ENCODE data around the gene ABTB2. TPM values are rescaled to one million over a fixed set of nuclear protein-coding genes. Genes with fewer than 3 reads are reported as not detected.
"Not testable (repeated sequence)": the region's sequence is repeated elsewhere in the genome, so short reads cannot be mapped to it uniquely, and the experiment has no call there.

Gene ABTB2
- total RNA-seq, 1 experiment from 2014 or later, result 3.6 TPM

DNA sequence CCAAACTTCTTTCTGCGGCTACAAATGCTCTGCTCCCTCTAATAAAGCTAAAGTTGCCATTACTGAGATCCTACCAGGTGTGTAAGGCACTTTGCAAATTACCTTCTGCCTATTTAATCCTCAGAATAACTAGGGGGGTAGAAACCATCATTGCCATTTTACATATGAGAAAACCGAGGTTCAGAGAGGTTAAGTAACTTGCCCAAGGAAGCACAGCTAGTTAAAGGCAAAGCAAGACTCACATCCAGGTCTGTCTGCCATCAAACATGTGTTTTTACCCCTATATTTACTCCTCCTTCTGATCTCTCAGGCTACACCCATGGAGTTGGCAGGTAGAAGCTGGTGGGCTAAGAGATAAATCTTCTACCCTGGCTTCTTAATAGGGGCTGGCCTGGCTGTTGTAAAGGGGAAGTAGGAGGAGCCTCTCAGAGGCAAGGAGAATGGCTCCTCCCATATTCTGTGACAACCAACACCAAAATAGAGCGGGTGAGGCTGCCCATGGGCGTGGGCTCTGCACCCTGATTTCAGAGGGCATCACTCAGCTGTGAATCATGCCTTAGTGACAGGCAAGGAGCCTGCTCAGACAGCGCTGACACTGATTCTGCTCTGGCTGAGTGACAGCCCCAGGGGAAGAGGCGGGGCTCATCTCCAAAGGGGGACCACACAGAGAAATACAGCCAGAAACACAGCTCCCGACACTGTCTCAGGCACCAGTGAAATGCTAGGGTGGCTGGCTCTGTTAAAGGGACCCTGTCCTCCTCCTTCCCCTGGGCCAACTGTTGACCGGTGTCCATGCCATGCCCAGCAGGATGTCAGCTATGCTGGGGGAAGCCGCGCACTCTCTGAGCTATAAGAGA lies 106.8 kb downstream of the ABTB2 start:
- POLR2A ChIA-PET, result no interaction called here
- intact Hi-C loops (cut with micrococcal nuclease; ENCODE audit: unreplicated experiment), result no loop called here
- no peaks in the 10 kb centered on the region for H3K27me3 ChIP-seq (replicated peaks; ENCODE audit: control insufficient read depth, insufficient read depth, low read length)
- BruUV-seq (replicated peaks), result no TSS peak
- DNase-seq, result no peak
- peaks cover 14% of the 10 kb centered on the region for H3K4me1 ChIP-seq
- H3K4me3 ChIP-seq (ENCODE audit: low read depth, low read length), result no peak overlapping the region
- H3K9me3 Mint-ChIP-seq (ENCODE audit: unreplicated experiment), result no peaks in the 10 kb centered on the region
- H3K36me3 Mint-ChIP-seq (ENCODE audit: insufficient read depth, unreplicated experiment), result peaks cover 7% of the 10 kb centered on the region
- H3K9me3 ChIP-seq, result no peaks in the 10 kb centered on the region
- H3K36me3 ChIP-seq (ENCODE audit: control insufficient read depth, insufficient read depth, low read length), result no peaks in the 10 kb centered on the region
- CTCF ChIA-PET, result interaction anchor here (1.3 kb wide), 1 partner anchor 77 kb away, joined by 4 read pairs; no protein-coding TSS in a partner anchor
- no peak for TF ChIP-seq CTCF (IDR thresholded peaks at IDR 0.05; ENCODE audit: insufficient read depth in 1 of 2, low read depth in 1 of 2, low read length in 1 of 2, severe bottlenecking in 1 of 2, unreplicated experiment in 1 of 2)
- no peak overlapping the region for H3K4me3 Mint-ChIP-seq (ENCODE audit: unreplicated experiment)
- H3K4me1 Mint-ChIP-seq (ENCODE audit: low read depth, unreplicated experiment), result no peaks in the 10 kb centered on the region
- H3K27me3 Mint-ChIP-seq (ENCODE audit: insufficient read depth, unreplicated experiment), result no peaks in the 10 kb centered on the region
- H3K27ac Mint-ChIP-seq (ENCODE audit: unreplicated experiment), result no peak overlapping the region

GRCh38 chr11:34250211-34250610 lies 107.6 kb downstream of the ABTB2 start:
- no peak overlapping the region for H3K27ac Mint-ChIP-seq (ENCODE audit: unreplicated experiment)
- Histone ChIP-seq H3K4me1 (peaks cover 22% of the 10 kb centered on the region), H3K27me3 (replicated peaks; ENCODE audit: control insufficient read depth, insufficient read depth, low read length) (no peaks in the 10 kb centered on the region), H3K36me3 (ENCODE audit: control insufficient read depth, insufficient read depth, low read length) (no peaks in the 10 kb centered on the region), H3K4me3 (ENCODE audit: low read depth, low read length) (no peak overlapping the region), H3K9me3 (no peaks in the 10 kb centered on the region)
- intact Hi-C loops (cut with micrococcal nuclease; ENCODE audit: unreplicated experiment), result no loop called here
- no peak for DNase-seq
- H3K9me3 Mint-ChIP-seq (ENCODE audit: unreplicated experiment), result no peaks in the 10 kb centered on the region
- BruUV-seq (replicated peaks), result no TSS peak
- H3K27me3 Mint-ChIP-seq (ENCODE audit: insufficient read depth, unreplicated experiment), result no peaks in the 10 kb centered on the region
- ChIA-PET CTCF (interaction anchor here (1.3 kb wide), 1 partner anchor 76 kb away, joined by 4 read pairs; no protein-coding TSS in a partner anchor), POLR2A (no interaction called here)
- no peaks in the 10 kb centered on the region for H3K4me1 Mint-ChIP-seq (ENCODE audit: low read depth, unreplicated experiment)
- H3K4me3 Mint-ChIP-seq (ENCODE audit: unreplicated experiment), result no peak overlapping the region
- TF ChIP-seq CTCF (IDR thresholded peaks at IDR 0.05; ENCODE audit: insufficient read depth in 1 of 2, low read depth in 1 of 2, low read length in 1 of 2, severe bottlenecking in 1 of 2, unreplicated experiment in 1 of 2), result no peak
- H3K36me3 Mint-ChIP-seq (ENCODE audit: insufficient read depth, unreplicated experiment), result peaks cover 8% of the 10 kb centered on the region

DNA sequence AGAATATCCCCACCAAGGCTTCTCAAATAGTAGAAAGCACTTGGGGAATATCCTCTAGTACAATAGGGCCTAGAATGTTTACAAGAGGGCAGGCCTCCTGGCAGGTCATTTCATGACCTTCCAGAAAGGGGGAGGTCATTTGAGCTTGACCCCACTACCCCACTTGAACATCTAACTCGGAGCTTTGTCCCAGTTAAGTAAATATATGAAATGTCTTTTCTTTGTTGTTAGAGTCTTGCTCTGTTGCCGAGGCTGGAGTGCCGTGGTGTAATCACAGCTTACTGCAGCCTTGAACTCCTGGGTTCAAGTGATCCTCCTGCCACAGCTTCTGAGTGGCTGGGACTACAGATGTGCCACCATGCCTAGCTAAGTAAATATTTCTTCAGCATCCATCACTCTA lies 108.4 kb downstream of the ABTB2 start:
- no TSS peak for BruUV-seq (replicated peaks)
- no peak overlapping the region for H3K27ac Mint-ChIP-seq (ENCODE audit: unreplicated experiment)

DNA sequence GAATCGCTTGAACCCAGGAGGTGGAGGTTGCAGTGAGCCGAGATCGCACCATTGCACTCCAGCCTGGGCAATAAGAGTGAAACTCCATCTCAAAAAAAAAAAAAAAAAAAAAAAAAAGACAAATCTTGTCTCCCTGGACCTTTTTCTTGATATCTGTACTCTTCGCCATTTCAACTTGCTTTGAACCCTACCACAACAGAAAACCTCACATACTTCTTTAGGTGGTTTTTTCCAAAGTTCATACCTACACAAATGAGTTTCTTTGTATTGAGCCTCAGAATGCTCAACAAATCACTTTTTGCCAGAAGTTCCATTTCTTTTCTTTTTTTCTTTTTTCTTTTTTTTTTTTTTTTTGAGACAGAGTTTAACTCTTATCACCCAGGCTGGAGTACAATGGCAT lies 111.3 kb downstream of the ABTB2 start:
- CTCF ChIA-PET; H3K36me3 ChIP-seq (ENCODE audit: control insufficient read depth, insufficient read depth, low read length); H3K4me1 Mint-ChIP-seq (ENCODE audit: low read depth, unreplicated experiment); BruUV-seq (replicated peaks); H3K9me3 ChIP-seq; H3K27me3 Mint-ChIP-seq (ENCODE audit: insufficient read depth, unreplicated experiment); POLR2A ChIA-PET; DNase-seq; intact Hi-C loops (cut with micrococcal nuclease; ENCODE audit: unreplicated experiment); H3K9me3 Mint-ChIP-seq (ENCODE audit: unreplicated experiment); H3K27ac Mint-ChIP-seq (ENCODE audit: unreplicated experiment); H3K4me3 Mint-ChIP-seq (ENCODE audit: unreplicated experiment); H3K27me3 ChIP-seq (replicated peaks; ENCODE audit: control insufficient read depth, insufficient read depth, low read length); H3K4me3 ChIP-seq (ENCODE audit: low read depth, low read length): not testable (repeated sequence)
- H3K36me3 Mint-ChIP-seq (ENCODE audit: insufficient read depth, unreplicated experiment), result peaks cover 13% of the 10 kb centered on the region
- H3K4me1 ChIP-seq, result peaks cover 59% of the 10 kb centered on the region

More for the DNA sequence above, 108.4 kb downstream of the ABTB2 start:
- Histone ChIP-seq H3K36me3 (ENCODE audit: control insufficient read depth, insufficient read depth, low read length) (no peaks in the 10 kb centered on the region), H3K4me1 (peaks cover 29% of the 10 kb centered on the region), H3K9me3 (no peaks in the 10 kb centered on the region), H3K4me3 (ENCODE audit: low read depth, low read length) (no peak overlapping the region), H3K27me3 (replicated peaks; ENCODE audit: control insufficient read depth, insufficient read depth, low read length) (no peaks in the 10 kb centered on the region)
- H3K36me3 Mint-ChIP-seq (ENCODE audit: insufficient read depth, unreplicated experiment), result peaks cover 13% of the 10 kb centered on the region
- H3K4me1 Mint-ChIP-seq (ENCODE audit: low read depth, unreplicated experiment), result no peaks in the 10 kb centered on the region
- TF ChIP-seq CTCF (IDR thresholded peaks at IDR 0.05; ENCODE audit: insufficient read depth in 1 of 2, low read depth in 1 of 2, low read length in 1 of 2, severe bottlenecking in 1 of 2, unreplicated experiment in 1 of 2), result no peak
- ChIA-PET POLR2A (no interaction called here), CTCF (interaction anchor here (0.6 kb wide), 1 partner anchor 75 kb away, joined by 3 read pairs; no protein-coding TSS in a partner anchor)
- no peaks in the 10 kb centered on the region for H3K9me3 Mint-ChIP-seq (ENCODE audit: unreplicated experiment)
- intact Hi-C loops (cut with micrococcal nuclease; ENCODE audit: unreplicated experiment), result no loop called here
- H3K27me3 Mint-ChIP-seq (ENCODE audit: insufficient read depth, unreplicated experiment), result no peaks in the 10 kb centered on the region
- DNase-seq, result no peak
- H3K4me3 Mint-ChIP-seq (ENCODE audit: unreplicated experiment), result no peak overlapping the region

All from Caco-2 (cell line).